Adipose tissue (tissue), 3 donors: ENCODE results near the gene PTPRN2. TPM values are rescaled to one million over a fixed set of nuclear protein-coding genes. Genes with fewer than 3 reads are reported as not detected.

Source experiments
- H3K27ac ChIP-seq: one replicate; pipeline ENCODE4 v1.5.1; 2013; ENCODE audit warnings: low read depth, low read length
- WGBS, 3 donors: extraction: QIAGEN DNeasy Blood & Tissue Kit; methylation state at CpG; one replicate each; pipeline ENCODE4 v1.1.7; 2013; 5-methylcytosine and 5-hydroxymethylcytosine counted together
- polyA plus RNA-seq, 3 donors: library from polyadenylated mRNA; stranded (reverse); fragments of 200-250 nt; gene quantifications; one replicate each; pipeline ENCODE4 v1.2.3, GENCODE V29; 2013
- donor health status: healthy with polysubstance abuse.
- donor health status: Bipolar disorder and iron deficiency.
- donor health status: healthy.

The PTPRN2 gene
- polyA plus RNA-seq, 3 donors: 3.7 to 8.0 (median 7.3) TPM

DNA sequence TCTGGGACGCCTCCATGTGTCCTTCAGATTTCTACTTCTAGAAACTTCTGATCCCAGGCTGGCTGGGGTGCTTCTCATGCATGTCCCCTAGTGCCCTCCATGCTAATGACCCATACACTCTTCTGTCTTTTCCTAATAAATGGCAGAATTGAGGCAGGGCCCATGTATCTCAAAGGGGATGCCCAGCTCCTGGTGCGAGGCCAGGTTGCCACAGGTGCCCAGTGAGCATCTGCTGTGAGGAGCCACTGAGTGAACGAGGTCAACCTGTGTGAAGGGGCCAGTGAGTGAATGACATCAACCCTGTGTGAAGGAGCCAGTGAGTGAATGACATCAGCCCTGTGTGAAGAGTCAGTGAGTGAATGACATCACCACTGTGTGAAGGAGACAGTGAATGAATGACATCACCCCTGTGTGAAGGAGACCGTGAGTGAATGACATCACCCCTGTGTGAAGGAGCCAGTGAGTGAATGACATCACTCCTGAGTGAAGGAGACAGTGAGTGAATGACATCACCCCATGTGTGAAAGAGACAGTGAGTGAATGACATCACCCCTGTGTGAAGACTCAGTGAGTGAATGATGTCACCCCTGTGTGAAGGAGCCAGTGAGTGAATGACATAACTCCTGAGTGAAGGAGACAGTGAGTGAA lies 478.9 kb downstream of the PTPRN2 start:
- H3K27ac ChIP-seq: no peak overlapping the region
- WGBS, 3 donors: 85 to 87% (median 86%) methylated on average over 4 of the region's 4 CpGs

DNA sequence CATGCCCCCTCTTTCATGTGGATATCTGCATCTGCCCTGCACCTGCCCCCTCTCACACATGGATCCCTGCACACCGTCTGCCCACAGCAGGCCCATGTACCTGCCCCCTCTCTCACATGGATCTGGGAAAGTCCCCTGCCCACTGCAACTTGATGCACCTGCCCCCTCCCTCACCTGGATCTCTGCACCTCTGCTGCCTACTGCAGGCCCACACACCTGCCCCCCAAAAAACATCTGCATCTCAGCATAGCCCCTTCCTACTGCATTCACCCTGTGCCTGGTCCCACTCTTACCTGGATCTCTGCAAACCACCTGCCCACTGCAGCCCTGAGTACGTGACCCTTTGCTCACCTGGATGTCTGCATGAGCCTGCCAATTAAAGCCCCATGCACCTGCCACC lies 479.8 kb downstream of the PTPRN2 start:
- 75 to 87% (median 85%) methylated on average over 2 of the region's 2 CpGs for WGBS, 3 donors
- H3K27ac ChIP-seq: no peak overlapping the region

DNA sequence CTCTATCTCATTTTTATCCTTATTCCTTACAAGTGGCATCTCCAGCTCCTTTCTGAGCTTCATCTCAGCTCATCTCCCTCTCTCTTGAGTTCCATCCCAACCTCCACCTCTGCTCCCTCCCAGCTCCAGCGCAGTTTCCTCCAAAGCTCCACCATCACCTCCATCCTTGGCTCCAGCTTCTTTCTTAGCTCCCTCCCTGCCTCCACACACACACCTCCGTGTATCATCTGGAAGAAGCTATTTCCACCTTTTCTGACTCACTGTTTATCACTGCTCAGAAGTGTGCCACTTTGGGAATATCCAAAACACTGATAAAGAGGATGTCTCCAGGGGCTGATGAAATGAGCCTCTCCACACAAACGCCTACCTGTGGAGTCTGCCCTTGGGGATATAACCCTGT lies 481.4 kb downstream of the PTPRN2 start:
- 70 to 77% (median 76%) methylated on average over 3 of the region's 3 CpGs for whole genome bisulfite sequencing, 3 donors
- no peak overlapping the region for H3K27ac ChIP-seq

DNA sequence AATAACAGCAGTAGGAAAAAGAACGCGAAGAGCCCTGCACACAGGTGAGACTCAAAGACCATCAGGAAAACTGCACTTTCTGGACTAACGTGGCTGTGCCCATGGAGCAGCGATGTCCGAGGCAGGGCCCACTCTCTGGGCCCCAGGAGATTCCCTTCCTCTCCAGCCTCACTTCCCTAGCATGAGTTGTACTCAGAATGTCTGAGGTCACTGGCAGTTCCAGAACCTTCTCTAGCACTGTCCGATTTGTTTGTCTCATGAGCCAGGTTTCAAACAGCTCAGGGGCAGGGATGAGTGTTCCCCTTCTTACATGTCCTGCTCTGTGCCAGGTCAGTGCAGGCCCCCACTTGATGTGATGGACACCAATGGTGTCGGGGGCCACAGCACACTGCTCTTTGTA lies 484.2 kb downstream of the PTPRN2 start:
- WGBS, 3 donors: 87 to 94% (median 91%) methylated on average over 7 of the region's 7 CpGs

DNA sequence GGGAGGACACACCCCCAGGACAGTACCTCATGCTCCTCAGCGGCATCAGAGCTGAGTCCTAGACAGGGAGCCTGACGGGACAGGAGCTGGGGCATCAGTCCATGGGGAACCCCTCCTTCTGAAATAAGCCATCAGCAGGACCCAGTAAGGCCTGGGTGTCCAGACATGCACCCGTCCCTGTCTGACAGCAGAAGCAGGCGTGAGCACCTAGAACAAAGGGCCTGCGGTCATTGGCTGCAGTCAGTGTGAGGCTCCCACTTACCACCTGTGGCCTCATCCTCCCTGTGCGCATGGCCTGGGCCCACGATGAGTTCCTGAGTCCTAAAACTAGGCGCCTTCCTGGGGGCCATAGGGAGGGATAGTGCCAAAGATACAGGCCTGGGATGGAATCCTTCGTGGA lies 484.7 kb downstream of the PTPRN2 start:
- H3K27ac ChIP-seq: no peak overlapping the region
- WGBS, 3 donors: 88 to 90% (median 89%) methylated on average over 8 to 9 of the region's 9 CpGs

More for the DNA sequence above, 484.2 kb downstream of the PTPRN2 start:
- H3K27ac ChIP-seq: no peak overlapping the region

DNA sequence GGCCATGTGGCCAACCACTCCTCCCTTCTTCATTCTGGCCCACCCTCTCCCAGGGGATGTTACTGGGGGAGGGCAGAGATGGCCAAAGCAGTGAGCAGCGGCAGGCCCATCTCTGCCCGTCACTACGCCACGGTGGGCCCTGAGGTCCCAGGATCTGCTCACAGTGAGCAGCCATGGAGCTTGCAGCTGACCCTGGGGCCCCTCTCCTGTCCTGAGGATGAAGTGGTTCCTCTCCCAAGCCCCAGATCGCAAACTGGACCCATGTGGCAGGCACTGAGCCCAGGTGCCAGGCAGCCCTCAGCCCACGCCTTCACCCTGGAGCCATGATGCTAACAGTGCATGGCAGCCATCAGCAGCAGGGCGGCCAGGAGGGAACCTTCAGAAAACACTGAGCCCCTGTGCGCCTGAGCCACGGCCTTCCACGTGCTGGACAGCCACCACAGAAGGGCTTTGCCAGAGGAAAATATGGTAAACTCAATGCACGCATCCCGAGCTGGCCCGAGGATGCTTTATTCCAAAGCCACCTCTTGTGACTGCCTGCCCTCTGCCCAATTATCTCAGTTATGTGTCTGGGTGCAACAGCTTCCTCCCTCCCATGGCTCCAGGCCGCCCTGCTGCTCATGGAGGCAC lies 485.7 kb downstream of the PTPRN2 start:
- 88 to 93% (median 88%) methylated on average over 14 of the region's 14 CpGs for WGBS, 3 donors
- H3K27ac ChIP-seq: no peak overlapping the region

DNA sequence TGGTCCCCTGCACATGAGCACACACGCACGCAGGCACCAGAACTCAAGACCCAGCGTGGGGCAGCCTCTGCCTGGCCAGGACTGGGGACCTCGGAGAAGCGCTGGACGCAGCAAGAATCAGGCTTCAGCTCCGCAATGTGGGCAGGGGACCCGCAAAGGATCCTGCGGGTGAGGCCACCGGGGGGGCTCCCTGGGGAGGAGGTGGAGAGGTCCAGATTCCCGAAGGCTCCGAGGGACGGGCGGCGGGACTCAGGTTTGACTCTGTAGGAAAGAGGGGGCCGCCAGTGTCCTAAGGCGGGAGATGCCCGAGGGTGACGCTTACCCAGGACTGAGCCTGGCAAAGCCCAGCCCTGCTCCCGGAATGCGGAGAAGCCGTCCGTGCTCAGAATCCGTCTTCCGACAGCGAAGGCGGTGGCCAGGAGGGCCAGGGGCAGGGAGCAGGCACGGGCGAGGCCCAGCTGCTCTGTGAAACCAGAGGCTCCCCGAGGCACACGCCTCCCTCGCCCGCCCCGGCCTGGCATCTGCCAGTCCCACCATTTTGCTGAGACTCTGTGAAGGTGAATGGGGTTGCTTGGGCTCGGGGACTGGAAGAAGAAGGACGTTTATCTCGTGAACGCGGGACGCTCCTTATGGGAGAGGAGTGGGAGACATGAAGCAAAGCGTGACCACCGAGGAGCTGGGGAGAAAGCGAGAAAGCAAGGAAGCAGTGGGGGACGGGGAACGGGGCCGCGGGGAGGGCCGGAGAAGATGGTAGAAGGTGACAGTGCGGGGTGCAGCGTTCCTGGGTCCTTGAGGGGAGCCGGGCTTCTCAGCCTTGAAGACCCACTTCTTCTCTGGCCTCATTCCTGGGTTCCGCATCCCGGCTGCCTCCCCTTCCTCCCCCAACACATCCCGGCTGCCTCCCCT lies 489.2 kb downstream of the PTPRN2 start:
- no peak overlapping the region for H3K27ac ChIP-seq
- WGBS, 3 donors: 89 to 95% (median 94%) methylated on average over 47 to 54 of the region's 54 CpGs

DNA sequence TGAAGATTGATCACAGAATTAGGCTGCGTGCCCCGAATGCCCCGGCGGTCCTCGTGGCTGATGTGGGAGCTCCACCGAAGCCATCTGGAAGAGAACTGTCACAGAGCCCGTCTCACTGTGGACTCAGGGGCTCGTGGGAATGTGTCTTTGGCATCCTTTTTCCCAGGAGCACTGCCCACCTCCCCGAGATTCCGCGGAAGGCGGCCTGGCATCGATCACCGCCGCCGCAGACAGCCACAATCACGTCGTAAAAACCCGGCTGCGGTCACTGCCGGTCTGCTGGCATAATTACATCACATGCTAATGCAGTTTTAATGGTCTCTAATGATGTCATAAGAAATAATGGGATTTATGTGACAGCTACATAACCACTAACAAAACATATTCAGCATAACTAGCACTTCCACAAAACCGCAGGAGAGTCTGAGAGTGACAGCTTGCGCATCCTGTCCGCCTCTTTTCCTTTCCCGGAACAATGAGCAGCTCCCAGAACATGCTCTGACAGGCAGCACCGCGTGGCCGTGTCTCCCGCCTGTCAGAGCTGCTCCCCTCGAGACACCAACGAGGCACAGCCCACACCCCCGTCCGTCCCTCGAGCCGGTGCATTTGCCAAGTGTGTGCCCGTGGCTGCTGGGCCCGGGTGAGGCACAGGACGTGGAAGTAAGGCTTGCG lies 490.0 kb downstream of the PTPRN2 start:
- 63 to 92% (median 84%) methylated on average over 39 of the region's 39 CpGs for WGBS, 3 donors
- no peak overlapping the region for H3K27ac ChIP-seq

DNA sequence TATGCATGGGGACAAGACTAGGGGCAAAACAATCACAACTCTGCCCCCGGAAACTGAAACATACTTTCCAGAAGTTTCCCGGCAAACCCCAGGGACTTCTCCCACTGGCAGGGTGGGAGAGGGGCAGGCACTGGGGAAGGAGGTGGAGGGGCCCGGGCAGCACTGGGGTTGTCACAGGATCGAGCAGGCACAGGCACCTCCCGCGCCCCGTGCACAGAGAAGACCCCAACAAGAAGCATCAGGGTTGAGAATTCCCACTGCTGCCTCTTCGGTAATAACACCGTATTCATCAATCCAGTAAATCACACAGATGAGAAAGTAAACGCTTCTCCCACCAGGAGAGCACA lies 490.5 kb downstream of the PTPRN2 start:
- no peak overlapping the region for H3K27ac ChIP-seq
- 76 to 88% (median 84%) methylated on average over 10 of the region's 10 CpGs for WGBS, 3 donors

DNA sequence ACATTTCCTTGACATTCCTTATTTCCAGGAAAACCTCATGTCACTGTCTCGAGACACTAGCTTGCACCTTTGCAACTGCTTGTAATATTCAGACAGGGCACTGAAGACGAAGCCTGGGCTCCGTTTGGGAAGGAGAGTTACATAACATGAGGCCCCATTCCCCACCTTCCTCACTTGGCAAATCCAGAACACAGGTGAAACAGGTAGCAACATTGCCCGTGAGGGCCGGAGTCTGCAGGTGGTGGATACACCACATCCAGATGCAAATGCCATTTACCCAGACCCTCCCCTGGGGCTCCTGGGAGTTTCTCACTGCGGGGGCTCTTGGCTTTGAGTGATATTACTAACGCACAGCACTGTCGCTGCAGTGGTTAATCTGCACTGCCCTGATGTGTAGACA lies 491.0 kb downstream of the PTPRN2 start:
- H3K27ac ChIP-seq: no peak overlapping the region
- WGBS, 3 donors: 68 to 87% (median 71%) methylated on average over 8 of the region's 8 CpGs

DNA sequence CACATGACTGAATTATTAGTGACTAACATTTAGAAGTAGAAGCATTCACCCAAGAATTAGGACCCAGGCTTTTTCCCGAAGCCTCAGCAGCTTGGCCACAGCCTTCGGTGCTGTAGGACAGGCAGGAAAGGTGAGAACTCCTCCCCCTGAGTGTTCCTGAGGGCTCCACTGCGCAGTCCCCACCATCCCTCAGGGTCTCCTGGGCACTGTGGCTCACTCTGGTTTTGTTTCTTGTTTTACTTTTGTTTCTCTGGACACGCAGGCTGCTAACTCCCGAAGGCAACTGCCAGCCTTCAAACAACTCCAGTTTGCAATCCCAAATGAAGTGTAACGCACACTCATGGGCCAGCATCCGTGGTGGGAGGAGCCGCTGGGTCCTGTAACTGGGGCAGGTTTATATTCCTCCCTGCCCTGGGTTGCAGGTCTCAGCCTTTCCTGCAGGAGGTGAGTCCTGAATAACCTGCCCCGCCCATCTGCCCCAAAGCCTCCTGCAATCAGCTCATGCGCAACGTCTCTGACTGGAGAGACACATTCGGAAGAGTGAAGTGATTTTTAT lies 492.9 kb downstream of the PTPRN2 start:
- 76 to 84% (median 79%) methylated on average over 12 of the region's 12 CpGs for WGBS, 3 donors
- no peak overlapping the region for H3K27ac ChIP-seq

DNA sequence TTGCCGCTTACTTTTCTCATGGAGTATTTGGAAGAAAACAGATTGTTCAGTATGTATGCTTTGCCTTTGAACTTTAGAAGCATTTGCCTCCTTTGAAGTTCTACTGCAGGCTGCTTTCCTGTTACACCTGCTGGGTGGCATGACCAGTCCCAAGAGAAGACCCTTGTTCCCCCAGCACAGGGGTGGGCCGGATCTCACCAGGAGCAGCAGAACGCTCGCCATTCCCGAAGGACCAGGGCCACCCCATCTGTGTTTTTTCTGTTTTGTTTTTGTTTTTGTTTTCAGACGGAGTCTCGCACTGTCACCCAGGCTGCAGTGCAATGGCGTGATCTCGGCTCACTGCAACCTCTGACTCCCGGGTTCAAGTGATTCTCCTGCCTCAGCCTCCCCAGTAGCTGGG lies 493.6 kb downstream of the PTPRN2 start:
- no peak overlapping the region for H3K27ac ChIP-seq
- WGBS, 3 donors: 91 to 94% (median 94%) methylated on average over 10 of the region's 10 CpGs

DNA sequence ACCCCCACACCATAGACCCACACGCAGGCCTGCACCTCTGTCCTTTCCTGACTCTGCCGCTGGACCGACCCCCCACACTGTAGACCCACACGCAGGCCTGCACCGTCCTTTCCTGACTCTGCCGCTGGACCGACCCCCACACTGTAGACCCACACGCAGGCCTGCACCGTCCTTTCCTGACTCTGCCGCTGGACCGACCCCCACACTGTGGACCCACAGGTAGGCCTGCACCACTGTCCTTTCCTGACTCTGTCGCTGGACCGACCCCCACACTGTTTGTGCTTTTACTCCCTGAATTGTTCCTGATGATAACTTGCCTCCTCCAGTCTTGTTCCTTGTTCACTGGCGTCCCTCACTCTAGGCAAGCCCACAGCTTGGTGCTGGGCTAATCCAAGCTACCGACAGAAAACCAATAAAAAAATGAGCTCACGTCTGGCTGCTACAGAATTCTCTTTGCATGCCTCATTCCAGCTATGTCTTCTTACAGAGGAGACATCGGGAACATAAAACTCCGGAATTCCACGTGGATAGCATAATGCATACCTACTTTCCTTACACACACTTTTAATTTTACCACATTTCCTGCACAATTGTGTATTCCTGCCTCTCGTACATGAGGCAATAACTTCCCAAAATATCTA lies 494.3 kb downstream of the PTPRN2 start:
- no peak overlapping the region for H3K27ac ChIP-seq
- 76 to 87% (median 80%) methylated on average over 19 to 20 of the region's 20 CpGs for WGBS, 3 donors

DNA sequence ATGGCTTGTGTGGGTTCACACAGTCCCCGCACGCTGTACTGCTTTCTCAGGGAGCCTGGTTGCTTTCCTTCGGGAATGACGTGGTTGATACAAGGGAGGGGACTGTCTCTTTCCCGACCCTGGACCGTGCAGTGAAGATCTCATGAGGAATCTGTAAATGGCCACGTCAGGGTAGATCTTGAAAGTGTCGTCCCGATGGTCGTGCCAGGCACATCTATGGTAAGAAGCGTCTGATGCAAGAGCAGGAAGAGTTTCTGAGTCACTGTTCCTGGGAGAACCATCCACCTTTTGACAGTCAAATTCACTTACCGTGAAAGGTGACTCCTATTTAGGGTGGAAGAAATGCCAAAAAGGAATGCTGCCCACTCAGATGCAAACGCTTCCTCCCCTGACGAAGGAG lies 500.4 kb downstream of the PTPRN2 start:
- no peak overlapping the region for H3K27ac ChIP-seq
- 81 to 88% (median 88%) methylated on average over 14 of the region's 14 CpGs for WGBS, 3 donors

DNA sequence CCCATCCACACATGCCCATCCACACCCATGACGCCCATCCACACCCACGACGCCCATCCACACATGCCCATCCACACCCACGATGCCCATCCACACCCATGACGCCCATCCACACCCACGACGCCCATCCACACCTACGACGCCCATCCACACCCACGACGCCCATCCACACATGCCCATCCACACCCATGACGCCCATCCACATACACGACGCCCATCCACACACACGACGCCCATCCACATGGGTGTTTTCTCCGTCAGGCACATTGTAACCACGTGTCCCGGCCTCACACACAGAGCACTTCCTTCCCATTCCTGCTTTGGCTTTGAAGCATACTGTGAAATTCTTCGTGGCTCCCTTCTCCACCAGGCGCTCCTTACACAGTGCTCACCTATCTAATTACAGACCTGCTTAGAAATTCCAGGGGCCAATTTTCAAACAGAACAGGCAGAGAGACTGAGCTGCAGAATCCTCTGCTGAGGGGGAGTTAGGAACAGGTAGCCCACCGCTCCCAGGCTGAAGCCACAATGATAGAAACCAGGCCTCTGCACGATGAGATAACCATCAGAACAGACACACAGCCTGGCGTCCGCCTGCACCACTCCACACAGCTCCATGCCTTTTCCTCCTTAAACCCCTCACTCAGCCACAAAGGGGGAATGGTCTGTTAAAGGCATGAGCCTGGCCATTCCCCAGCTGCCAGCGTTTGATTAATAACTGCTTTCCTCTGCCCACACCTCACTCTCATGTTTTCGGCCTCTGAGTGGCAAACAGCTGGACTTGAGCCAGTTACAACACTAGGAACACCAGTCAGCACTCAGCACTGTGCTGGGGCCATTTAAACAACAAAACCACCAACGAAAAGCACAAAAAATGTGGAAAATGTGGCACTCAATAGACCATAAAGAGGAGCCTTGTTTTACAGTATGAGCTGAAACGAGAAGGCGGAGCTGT lies 501.6 kb downstream of the PTPRN2 start:
- WGBS, 3 donors: 79 to 89% (median 86%) methylated on average over 30 of the region's 30 CpGs
- no peak overlapping the region for H3K27ac ChIP-seq

DNA sequence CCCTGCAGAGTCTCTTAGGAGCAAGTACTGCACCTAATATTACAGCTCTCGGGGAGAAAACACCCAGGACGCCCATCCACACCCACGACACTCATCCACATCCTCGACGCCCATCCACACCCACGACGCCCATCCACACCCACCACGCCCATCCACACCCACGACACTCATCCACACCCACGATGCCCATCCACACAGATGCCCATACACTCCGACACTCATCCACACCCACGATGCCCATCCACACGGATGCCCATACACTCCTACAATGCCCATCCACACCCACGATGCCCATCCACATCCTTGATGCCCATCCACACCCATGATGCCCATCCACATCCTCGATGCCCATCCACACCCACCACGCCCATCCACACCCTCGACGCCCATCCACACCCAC lies 503.1 kb downstream of the PTPRN2 start:
- 96 to 98% (median 97%) methylated on average over 18 of the region's 18 CpGs for WGBS, 3 donors
- no peak overlapping the region for H3K27ac ChIP-seq
